ENCODE data around the gene PRAMEF7.
"Not testable (repeated sequence)": the region's sequence is repeated elsewhere in the genome, so short reads cannot be mapped to it uniquely, and the experiment has no call there.

The PRAMEF7 gene

DNA sequence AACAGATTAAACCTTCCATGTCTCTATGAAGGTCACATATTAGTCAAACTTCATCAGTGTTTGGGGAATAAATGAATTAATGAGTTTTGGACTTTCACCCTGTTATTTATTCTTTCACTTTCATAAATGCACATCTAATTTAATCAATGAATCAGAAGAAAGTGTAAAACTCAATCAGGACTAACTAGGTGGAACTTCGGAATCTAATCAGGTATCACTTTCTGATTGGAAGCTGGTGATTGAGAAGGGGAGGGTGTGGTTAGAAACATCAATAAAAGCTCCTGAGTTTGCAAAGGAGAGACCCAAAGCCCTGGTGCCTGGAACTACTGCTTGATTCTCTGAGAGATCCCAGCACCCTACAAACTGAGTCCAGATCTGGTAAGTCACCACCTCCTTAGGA lies at the start of gene PRAMEF7:
Gene PRAMEF7 (plus strand): TSS at position 301 of the 400 bp plus-strand sequence. CDS start 1,083 bp downstream, outside the sequence.
- not testable (repeated sequence) for DNase-seq

DNA sequence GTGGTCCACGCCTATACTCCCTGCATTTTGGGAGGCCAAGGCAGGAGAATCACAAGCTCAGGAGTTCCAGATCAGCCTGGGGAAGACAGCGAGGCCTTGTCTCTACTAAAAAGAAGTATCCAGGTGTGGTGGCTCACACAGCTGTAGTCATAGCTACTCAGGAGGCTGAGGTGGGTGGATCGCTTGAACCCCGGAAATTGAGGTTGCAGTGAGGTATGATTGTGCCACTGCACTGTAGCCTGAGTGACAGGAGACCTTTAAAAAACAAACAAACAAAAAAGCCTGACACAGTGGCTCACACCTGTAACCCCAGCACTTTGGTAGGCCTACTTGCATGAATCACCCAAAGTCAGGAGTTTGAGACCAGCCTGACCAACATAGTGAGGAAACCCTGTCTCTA lies 38.0 kb upstream of the PRAMEF7 start:
- not testable (repeated sequence) for DNase-seq

DNA sequence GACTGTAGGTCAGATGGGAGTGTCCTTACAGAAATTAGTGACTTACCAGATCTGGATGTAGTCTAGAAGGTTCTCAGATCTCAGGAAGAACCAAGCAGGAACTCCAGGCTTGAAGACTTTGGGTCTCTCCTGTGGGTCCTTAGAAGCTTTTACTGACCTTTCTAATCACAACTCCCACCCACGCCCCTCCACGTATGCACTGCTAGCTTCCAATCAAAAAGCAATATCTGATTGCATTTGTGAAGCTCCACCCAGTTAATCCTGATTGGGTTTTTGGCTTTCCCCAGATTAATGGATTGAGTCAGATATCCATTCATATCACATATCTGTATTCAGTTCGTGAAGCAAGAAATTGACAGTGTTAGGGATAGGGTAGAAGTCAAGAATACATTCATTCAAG lies 30.3 kb upstream of the PRAMEF7 start, which contains the start of gene PRAMEF4:
Gene PRAMEF4 (minus strand): TSS at position 101 of the 400 bp plus-strand sequence. CDS start 2,807 bp downstream, outside the sequence.
- not testable (repeated sequence) for DNase-seq

GRCh38 chr1:12898170-12898569 lies 18.2 kb upstream of the PRAMEF7 start, which contains the start of gene PRAMEF10:
Gene PRAMEF10, minus strand, starts transcription at chr1:12898270. Its CDS starts 2,423 bp downstream, at chr1:12895847.
- not testable (repeated sequence) for DNase-seq

- not testable (repeated sequence) for DNase-seq
These were observed 17.2 kb upstream of the PRAMEF7 start for GRCh38 chr1:12899186-12899585.

GRCh38 chr1:12903793-12904572 lies 12.4 kb upstream of the PRAMEF7 start:
- not testable (repeated sequence) for DNase-seq

- DNase-seq = not testable (repeated sequence)
These were observed 5.3 kb downstream of the PRAMEF7 start for GRCh38 chr1:12921749-12922148.

GRCh38 chr1:12924368-12924767 lies 8.0 kb downstream of the PRAMEF7 start:
- not testable (repeated sequence) for DNase-seq

DNA sequence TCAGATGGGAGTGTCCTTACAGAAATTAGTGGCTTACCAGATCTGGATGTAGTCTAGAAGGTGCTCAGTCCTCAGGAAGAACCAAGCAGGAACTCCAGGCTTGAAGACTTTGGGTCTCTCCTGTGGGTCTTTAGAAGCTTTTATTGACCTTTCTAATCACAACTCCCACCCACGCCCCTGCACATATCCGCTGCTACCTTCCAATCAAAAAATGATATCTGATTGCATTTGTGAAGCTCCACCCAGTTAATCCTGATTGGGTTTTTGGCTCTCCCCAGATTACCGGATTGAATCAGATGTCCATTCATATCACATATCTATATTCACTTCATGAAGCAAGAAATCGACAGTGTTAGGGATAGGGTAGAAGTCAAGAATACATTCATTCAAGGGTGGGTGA lies 31.1 kb downstream of the PRAMEF7 start, which contains the start of gene PRAMEF6:
Gene PRAMEF6 (minus strand): TSS at position 101 of the 400 bp plus-strand sequence. CDS start 5,062 bp downstream, outside the sequence.
- DNase-seq = not testable (repeated sequence)

All from NCI-H510A treated with DMSO at 0.1 percent for 48 hours (cell line).